Amniotic epithelial cell (primary cell): Measurements from ENCODE around the gene RPTOR.
"Not testable (repeated sequence)": the region's sequence is repeated elsewhere in the genome, so short reads cannot be mapped to it uniquely, and the experiment has no call there.

Experiments
- DNase-seq: peaks from one replicate; pipeline ENCODE4 v3.0.0-alpha.2; 2010; ENCODE audit warnings: low read depth

Gene RPTOR

DNA sequence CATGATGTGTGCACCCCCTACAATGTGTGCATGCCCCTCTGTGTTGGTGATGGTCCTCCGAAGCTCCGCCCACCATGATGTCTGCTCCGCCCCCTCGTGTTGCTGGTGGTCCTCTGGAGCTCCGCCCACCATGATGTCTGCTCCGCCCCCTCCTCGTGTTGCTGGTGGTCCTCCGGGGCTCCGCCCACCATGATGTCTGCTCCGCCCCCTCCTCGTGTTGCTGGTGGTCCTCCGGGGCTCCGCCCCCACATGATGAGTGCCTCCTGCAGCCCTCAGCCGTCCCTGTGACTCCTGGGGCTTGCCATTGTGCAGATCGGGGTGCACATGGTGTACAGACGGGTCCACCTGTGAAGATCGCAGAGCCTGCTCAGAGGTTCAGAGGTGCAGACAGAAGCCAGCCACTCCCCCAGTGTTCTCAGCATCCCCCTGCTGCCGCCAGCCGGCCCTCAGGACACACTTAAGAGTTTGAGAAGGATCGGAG is 317.9 kb downstream of the RPTOR start:
- DNase-seq: no peak

DNA sequence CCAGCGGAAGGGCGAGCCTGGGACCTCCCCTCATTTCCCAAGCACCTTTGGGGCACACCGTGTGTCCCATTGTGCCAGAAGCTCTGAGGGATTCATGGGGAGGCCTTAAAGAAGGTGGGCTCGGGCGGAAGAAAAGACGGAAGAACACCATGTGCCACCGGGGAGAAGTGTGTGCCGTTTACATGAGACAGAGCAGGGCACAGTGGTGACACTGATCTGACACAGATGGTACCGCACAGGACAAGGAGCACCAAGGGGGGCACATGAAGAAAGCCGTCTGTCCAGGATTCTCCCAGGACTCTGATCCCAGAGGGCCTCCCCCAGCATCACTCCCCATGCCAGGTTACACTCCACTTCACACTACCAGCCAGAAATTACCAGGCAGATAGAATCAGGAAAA is 318.3 kb downstream of the RPTOR start:
- no peak for DNase-seq

DNA sequence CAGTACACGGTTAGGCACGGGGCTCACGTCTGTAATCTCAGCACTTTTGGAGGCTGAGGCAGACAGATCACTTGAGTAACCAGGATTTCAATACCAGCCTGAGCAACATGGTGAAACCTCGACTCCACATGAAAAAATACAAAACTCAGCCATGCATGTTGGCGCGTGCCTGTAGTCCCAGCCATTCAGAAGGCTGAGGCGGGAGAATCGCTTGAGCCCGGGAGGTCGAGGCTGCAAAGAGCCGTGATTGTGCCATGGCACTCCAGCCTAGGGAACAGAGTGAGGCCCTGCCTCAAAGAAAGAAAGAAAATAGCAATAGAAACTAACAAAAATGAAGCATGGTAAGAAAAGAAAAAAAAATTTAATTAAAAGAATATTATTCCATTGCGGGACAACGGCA is 319.0 kb downstream of the RPTOR start:
- no peak for DNase-seq

DNA sequence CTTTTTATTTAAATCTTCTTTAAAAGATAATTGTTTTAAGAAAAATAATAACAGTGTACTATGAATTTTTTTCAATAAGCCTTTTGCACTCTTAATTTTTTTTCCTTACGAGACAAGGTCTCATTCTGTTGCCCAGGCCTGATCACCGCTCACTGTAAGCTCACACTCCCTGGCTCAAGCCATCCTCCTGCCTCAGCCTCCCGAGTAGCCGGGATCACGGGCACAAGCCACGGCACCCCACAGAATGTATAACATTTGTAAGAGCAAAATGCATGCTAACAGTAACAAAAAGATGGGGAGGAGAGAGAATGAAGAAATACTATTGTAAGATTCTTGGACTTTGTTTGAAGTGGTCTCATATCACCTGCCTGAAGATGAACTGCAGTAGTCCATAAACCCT is 320.1 kb downstream of the RPTOR start:
- no peak for DNase-seq

DNA sequence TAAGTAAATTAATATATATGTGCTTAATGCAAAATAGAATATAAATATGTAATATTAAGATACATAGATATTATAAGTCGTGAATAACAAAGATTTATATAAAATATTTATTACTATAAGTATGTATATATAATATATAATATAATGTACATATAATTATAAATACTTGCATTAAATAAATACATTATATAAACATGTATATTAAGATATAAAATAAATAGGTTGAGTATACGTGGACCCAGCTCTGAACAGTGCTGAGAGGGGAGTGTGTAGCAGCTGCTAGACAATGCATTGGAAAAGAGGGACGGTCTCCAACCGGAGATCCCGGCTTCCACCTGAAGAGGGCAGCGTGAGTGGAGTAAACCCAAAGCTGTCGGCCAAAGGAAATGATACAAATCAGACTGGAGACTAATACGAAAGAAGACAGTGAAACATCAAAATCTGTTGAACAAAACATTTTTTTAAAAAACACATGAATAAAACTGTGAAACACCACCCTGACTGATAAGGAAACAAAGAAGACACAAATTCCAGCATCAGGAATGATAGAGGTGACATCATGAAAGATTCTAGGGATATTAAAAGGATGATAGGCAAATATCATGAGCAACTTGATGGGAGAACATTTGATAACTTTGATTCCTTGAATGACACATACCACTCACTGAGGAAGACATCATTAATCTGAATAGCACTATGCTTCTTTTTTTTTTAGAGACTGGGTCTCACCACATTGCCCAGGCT is 321.6 kb downstream of the RPTOR start:
- DNase-seq: peak; percentile 49

DNA sequence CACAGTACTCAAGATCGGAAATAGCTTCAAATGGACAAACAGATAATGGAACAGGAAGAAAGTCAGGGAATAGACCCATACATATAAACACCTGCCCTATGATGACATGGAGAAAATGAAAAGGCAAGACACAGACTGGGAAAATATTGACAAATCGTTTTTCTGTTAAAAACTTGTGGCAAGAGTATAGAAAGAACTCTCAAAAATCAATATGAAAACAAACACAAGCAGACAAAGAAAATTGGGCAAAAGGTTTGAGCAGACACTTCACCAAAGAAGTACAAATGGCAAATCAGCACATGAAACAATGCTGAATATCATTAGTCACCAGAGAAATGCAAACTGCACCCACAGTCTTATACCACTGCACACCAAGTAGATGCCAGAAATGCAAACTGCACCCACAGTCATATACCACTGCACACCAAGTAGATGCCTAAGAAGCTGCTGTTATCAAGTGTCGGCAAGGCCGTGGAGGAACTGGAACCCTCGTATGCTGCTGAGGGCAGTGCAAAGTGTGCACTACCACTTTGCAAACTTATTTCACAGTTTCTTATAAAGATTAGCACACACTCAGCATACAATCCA is 323.5 kb downstream of the RPTOR start:
- DNase-seq: no peak

DNA sequence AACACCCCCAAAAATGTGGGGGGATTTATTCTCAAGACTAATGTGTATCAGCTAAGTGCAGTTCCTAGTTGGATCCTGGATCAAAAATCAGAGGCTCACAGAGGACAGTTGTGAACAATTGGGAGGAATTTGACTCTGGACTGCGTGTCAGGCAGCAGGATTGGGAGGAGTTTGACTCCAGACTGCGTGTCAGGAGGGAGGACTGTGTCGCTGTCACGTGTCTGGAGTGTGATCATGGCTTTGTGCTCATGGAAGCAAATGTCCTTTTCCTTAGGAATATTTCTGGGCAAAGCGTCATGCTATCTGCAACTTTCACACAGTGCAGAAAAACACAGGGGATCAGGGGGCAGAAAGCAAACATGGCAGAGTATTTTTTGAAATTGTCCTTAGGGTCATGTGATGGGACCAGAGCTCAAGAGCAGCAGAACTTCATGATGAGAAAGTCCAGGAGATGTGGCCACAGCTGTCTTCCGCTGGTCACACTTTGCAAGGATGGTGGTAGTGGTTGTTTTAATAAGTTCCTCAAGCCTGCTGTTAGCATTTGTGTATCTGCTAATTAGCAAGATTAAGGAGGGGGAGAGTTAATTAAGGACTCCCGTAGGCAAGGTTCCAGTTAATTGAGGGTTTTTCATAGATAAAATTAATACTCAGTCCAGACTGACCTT is 325.0 kb downstream of the RPTOR start:
- no peak for DNase-seq

DNA sequence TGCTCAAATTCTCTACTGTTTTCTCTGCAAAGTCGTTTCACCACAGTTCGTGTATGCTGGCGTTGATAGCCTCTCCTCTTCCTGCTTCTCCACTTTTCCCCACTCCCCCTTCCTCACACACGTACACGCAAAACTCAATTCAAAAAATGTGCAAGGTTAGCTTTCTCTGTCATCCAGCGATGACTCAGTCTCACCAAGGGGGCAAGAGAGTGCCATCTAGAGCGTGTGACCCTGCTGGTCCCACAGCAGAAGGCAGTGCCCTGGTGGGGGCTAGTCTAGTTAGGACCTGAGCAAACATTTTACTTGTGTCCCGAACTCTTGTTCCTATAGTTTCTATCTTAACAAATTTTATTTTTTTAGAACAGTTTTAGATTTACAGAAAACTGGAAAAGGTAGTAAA is 325.8 kb downstream of the RPTOR start:
- no peak for DNase-seq

DNA sequence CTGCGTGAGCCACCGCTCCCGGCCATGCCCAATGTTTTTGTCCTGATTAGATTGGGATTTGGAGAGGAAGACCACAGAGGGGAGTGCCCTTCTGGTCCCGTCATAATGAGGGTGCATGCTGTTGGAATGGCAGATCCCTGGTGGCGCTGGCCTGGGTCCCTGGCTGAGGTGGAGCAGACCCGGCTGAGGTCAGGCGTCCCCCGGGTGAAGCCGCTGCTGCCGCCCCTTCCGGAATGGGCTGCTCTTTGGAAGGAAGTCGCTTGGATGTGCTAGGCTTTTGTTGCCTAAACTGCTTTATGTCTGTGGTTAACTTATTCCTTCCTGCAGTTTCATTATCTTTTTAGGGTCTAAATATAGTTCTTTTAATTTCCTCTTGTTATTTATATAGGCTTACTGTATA is 326.7 kb downstream of the RPTOR start:
- DNase-seq: no peak

DNA sequence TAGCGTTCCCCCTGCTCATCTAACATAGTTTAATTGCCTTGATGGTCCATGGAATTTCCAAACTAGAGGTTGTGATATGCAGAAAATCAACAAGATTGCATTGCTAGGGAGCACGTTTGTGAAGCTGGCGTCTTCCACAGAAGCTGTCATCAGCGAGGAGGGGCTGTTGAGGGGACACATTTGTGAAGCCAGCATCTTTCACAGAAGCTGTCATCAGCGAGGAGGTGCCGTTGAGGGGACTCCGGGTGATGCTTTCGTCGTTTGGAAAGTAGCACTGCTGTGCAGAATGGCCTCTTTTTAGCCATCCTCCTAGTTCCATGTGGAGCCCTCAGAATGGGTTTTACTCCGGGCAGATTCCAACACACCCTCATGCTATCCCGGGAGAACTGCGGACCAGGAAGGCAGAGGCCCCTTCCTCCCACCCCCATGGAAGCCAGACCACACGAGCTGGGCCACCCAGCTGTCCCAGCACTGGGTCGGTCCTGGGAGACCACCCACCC is 327.4 kb downstream of the RPTOR start:
- no peak for DNase-seq

DNA sequence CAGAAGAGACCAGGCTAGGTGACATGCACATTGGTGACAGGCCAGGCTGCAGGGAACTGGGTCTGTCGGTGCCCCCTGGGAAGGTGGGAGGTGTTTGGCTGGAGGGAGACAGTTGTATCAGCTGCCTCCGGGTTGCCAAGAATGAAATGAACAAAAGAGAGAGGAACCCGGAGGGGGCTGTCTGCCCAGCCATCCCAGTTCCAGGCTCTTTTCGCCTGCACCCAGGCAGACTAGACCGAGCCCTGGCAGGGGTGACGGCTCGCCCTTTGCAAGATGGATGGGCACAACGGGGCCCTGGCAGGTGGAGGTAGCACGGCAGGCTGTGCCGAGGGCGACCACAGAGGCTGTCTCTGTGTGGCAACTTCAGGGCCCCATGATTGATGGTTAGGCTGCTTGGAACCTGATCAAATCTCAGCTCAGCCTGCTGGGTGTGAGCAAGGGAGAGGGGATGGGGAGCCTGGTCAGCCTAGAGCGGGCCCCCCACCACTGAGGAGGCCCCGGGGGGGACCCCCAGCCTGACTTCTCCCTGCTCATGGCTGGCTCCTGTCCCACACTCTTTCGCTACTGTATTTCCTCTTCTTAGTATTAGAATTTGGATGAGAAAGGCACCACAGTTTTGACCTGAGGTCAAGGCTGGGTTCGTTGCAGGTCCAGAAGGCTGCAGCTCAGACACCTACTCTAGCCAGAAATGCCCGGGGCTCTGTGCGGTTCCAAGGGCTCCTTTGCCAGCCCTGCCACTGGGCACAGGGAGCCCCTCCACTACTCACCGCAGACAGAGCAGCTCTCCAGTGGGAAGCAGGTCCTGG is 328.1 kb downstream of the RPTOR start:
- no peak for DNase-seq

DNA sequence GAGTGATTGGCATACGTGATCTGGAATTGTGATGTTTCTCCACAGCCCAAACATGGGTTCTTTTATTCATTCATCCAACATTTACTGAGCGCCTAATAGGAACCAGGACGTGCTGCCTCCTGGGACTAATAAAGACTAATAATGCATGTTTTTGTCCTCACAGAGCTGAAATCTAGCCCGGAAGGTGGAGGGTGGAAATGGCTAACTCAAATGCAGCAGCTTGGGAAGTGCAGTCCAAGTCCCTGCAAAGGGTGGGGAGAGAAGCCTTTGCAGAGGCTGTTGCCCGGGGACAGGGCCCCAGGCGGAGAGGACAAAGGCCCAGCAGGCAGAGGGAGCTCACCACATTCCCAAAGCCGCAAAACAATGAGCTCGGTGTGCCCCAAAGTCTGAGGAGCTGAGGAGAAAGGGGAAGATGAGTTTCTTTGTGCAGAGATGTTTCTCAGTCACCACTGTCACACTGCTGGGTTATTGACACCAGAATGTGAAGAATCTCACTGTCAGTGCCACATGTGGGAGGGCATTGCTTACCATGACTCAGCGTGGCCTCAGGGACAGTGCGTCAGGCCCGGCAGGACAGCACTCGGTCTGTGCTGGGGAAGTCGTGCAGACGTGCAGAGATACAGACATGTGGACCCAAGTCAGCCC is 328.8 kb downstream of the RPTOR start:
- DNase-seq: no peak

DNA sequence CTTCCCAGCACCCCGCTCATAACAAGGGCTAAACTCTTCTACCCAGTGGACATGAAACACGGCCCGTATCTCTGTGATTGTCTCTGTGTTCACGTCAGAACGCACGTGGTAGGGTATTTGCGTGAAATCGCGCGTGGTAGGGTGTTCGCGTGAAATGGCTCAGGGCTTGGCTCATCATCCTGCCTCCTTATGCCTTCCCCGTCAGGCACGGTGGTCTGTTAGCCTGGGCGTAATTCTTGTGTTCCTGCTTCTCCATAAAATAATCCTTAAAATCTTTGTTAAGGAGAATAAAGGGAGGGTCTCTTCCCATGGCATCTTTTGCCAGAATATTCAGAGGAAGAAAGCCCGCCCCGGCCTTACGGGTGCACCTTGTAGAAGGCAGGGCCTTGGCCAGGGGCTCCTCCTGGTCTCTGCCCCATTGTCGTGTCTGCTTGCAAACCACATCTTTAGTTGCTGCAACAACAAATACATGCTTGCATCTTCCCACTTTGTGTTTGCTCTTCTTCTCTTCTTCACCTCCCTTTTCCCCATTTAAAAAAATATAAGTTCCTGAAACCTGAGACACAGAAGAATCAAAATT is 330.3 kb downstream of the RPTOR start:
- DNase-seq: no peak

DNA sequence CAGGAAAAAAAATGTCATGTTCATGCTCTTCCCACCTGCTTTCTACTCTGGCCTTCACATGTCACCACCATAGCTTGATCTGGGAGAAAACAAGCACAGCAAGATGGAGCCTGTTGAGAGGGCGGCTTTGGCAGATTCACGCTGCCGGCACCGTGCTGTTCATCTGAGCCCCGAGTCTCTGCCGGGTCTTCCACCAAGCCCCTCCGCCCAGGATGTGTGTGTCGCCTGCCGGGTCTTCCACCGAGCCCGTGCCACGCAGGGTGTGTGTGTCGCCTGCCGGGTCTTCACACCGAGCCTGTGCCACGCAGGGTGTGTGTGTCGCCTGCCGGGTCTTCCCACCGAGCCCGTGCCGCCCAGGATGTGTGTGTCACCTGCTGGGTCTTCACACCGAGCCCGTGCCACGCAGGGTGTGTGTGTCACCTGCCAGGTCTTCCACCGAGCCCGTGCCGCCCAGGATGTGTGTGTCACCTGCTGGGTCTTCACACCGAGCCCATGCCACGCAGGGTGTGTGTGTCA is 330.9 kb downstream of the RPTOR start:
- not testable (repeated sequence) for DNase-seq

DNA sequence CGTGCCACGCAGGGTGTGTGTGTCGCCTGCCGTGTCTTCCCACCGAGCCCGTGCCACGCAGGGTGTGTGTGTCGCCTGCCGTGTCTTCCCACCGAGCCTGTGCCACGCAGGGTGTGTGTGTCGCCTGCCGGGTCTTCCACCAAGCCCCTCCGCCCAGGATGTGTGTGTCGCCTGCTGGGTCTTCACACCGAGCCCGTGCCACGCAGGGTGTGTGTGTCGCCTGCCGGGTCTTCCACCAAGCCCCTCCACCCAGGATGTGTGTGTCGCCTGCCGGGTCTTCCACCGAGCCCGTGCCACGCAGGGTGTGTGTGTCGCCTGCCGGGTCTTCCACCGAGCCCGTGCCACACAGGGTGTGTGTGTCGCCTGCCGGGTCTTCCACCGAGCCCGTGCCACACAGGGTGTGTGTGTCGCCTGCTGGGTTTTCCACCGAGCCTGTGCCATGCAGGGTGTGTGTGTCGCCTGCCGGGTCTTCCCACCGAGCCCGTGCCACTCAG is 331.9 kb downstream of the RPTOR start:
- not testable (repeated sequence) for DNase-seq

DNA sequence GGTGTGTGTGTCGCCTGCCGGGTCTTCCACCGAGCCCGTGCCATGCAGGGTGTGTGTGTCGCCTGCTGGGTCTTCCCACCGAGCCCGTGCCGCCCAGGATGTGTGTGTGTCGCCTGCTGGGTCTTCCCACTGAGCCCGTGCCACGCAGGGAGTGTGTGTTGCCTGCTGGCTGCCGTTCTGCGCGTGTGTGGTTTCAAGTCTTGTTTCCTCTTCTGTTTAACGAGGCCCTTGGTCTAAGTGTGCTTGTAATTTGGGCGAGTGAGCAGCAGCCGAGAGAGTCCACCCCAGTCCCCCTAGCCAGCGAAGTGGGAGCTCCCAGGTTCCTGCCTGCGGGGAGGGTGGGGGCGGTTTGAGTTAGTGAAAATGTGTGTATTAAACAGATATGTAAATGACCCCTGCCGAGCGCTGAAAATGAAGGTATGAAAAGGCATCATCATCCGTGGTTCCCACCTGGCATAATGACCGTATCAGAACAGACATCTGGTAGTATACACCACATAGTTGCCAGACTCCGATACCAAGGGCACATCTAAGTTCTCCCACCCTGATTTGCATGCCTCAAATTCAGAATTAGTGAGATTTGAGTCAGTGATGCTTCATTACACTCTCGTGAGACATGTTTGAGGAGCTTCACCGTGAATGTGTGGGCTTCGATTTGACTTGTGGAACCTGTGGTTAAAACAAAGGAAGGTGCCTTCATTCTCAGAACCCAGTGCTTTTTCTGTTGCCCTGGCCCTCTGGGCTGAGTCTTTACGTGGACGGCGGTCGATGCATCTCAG is 332.5 kb downstream of the RPTOR start:
- DNase-seq: no peak

DNA sequence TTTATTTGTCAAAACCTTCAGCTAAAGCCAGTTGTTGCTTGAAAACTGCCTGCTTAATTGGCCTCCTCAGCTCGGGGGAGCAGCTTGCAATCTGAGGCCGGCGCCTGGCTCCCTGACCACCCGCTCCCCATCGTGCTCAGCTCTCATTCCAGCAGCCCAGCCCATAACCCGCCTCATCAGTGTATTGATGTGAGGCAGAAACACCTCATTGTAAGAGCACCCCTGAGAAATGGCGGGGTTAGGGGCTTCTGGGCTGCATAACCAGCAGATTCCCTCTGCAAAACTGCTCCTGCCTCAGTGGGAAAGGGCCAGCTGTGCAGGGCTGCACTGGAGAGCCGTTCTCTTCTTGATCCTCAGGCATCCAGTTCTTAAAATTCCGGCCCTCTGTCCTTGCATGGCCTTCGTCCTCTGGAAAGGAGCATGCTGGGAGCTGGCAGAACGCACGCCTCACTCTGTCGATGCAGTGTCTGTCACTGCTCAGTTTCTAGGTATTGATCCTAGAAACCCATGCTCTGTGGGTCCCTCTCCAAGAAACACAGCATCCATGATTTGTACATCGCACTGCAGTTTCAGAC is 333.2 kb downstream of the RPTOR start:
- no peak for DNase-seq

DNA sequence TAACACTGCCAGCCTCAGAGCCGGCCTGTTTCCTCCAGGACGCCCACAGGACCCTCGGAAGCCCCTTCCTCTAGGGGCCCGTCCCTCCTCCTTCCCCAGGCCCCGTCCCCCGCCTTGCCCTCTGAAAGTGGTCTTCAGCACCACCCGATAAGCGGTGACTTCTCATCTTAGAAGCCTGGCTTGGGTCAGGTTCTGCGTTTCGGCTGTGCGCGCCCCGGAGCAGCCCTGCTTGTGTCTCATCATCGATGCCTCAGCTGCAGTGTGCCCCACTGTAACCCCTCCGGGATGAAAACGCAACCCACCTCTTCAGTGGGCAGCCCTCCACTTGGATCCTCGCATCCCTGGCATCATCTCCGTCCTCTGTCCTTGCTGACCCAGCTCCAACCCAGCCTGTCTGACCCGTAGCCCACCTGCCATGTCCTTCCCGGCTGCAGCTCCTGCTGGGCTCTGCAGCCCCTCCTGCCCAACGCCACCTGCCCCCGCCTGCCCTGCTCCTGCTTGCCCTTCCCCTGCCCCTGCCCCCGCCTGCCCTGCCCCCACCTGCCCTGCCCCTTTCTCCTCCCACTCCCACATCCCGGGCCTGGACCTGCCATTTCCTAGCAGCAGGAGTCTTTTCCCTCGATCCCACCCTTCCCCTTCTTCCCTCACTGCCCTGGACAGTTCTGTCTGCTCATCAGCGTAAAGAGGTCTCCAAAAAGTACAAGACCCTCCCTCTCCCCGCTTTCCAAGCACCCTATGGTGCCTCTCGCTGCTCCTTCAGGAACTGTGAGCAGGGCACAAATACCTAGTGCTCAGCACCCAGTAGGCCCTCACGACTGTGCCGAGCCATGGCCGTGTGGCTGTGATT is 334.5 kb downstream of the RPTOR start:
- DNase-seq: no peak
